GM10248 (cell line): Measurements from ENCODE around the gene FBXW11.

ENCODE experiments used
- CTCF ChIA-PET: fragments of 300-600 bp; sonication (Branson Sonifier 250); formaldehyde crosslinking; extraction: SDS; loops from one replicate; lab custom pipeline; 2021; ENCODE audit warnings: antibody characterized with exemption; lab: Yijun Ruan, JAX
- POLR2A ChIA-PET: fragments of 350-650 bp; sonication (Branson Sonifier 250); formaldehyde crosslinking; extraction: SDS; loops from one replicate; lab custom pipeline; 2020; ENCODE audit warnings: antibody characterized with exemption; lab: Yijun Ruan, JAX
- DNase-seq: peaks from one replicate; pipeline ENCODE4 v3.0.0; 2012; ENCODE audit errors: extremely low spot score
- TF ChIP-seq, protein P1 (sequence below): IDR thresholded peaks from 2 replicates; pipeline ENCODE4 v1.5.1; 2012; ENCODE audit warnings: mild to moderate bottlenecking, low read depth; ENCODE audit errors: extremely low read depth, missing control alignments, control extremely low read depth

FBXW11 gene

DNA sequence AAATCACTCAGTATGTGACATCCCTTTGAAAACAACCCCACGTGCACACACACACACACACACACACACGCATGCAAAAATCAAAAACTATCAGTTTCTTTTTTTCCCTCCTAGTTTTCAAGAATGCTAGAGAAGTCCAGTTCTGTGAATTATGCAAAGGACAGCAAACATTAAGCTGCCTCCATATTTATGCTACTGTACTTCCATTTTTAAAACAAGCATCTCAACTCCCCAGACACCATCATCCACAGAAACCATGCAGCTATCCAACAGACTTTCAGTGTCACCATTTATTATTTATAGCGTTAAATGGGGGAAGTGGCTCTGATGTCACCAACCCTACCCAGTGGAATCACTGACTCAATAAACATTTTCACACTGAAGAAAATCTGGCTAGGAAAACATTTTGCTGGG, 1.6 kb downstream of the FBXW11 start:
- DNase-seq = no peak
- TF ChIP-seq, protein P1, sequence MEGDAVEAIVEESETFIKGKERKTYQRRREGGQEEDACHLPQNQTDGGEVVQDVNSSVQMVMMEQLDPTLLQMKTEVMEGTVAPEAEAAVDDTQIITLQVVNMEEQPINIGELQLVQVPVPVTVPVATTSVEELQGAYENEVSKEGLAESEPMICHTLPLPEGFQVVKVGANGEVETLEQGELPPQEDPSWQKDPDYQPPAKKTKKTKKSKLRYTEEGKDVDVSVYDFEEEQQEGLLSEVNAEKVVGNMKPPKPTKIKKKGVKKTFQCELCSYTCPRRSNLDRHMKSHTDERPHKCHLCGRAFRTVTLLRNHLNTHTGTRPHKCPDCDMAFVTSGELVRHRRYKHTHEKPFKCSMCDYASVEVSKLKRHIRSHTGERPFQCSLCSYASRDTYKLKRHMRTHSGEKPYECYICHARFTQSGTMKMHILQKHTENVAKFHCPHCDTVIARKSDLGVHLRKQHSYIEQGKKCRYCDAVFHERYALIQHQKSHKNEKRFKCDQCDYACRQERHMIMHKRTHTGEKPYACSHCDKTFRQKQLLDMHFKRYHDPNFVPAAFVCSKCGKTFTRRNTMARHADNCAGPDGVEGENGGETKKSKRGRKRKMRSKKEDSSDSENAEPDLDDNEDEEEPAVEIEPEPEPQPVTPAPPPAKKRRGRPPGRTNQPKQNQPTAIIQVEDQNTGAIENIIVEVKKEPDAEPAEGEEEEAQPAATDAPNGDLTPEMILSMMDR = no peak
- CTCF ChIA-PET = interaction anchor here (0.7 to 4.9 kb wide), 5 partner anchors 13 to 93 kb away, joined by 3 to 42 read pairs (median 3); no protein-coding TSS in a partner anchor

DNA sequence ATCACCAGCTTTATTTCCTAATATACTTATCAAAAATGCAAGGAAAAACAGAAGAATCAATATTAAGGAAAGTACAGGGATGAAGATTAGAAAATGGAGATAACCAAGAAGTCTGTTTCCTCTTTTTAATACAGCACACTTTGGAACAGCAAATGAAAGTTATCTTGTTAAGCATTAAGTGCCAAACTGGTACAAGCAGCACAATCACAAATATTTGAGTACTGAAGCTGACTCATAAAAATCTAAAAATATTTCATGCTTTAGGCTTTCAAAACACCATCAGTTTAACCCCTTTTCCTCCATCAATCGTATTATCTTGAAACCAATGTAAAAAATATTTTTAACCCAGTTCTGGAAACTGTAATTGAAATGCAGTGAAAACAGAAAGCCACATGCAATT, 2.7 kb downstream of the FBXW11 start:
- CTCF ChIA-PET = interaction anchor here (0.7 to 4.9 kb wide), 10 partner anchors 9 to 92 kb away, joined by 3 to 42 read pairs (median 4); no protein-coding TSS in a partner anchor
- POLR2A ChIA-PET = interaction anchor here (0.6 kb wide), 1 partner anchor 265 kb away, joined by 3 read pairs; no protein-coding TSS in a partner anchor
- DNase-seq = no peak
- TF ChIP-seq, protein P1 = no peak

More for the DNA sequence above, 1.6 kb downstream of the FBXW11 start:
- POLR2A ChIA-PET = no interaction called here

DNA sequence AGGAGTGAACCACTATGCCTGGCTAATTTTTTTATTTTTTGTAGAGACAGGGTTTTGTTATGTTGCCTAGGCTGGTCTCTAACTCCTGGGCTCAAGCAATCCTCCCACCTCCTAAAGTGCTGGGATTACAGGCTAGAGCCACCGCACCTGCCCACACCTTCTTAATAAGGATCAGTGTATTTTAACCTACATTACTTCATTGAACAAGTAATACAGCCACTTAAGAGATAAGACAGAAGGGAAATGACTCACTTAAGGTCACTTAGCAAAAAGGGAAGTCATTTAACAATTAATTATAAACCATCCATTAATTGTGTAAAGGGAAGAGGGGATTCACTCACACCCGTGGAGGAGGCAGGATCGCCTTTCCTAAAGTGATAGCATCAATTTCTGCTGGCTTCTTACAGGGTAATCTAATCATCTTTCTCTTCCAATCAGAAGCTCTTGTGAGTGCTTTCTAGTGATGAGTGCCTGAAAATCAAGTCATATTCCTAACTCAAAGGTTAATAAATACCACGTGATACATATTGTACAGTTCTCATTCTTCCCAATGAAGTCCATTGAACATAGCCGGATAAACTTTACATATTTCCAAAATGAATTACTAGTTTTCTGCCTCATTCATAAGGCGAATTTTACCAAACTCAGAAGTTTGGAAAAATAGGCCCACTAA, 3.5 kb downstream of the FBXW11 start:
- ChIA-PET CTCF (interaction anchor here (0.7 to 2.8 kb wide), 9 partner anchors 9 to 92 kb away, joined by 3 to 8 read pairs (median 4); no protein-coding TSS in a partner anchor), POLR2A (no interaction called here)
- no peak for DNase-seq
- TF ChIP-seq, protein P1 = no peak

DNA sequence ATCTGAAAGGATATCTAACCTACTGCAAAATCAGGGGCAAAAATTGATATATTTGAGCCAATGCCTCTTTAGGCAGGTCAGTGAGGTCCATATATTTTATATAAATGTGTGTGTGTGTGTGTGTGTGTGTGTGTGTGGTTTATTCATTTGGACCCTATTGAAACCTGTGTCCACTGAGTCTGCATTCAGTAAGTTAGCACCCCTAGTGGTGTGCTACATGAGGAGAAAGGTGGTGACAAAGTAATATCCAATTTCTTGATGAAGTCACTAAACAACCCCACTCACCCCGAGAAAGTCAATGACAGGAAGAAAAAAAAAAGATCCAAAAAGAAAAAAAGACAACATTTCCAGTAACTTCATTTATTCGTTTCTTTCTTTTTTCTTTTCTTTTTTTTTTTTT, 4.1 kb downstream of the FBXW11 start:
- CTCF ChIA-PET = interaction anchor here (1.0 kb wide), 1 partner anchor 15 kb away, joined by 3 read pairs; no protein-coding TSS in a partner anchor
- DNase-seq = no peak
- TF ChIP-seq, protein P1 = peak; percentile 50
- POLR2A ChIA-PET = no interaction called here

DNA sequence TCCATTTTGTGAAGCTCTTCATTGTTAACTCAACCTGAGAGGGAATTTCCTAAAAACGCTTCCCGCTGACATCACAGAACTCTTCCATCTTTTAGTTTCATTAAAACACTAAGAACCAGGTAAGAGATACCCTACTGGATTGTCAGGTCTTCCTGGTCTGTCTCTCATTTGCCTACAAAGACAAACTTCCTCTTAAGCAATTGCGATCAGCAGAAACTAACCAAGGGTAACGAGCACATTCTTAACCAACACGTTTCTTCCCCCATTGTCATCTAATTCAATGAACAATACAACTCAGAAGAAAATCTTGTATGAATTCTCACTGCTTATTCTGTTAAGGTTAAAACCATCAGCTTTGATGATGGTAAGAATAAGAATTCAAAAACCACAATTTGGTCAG, 6.6 kb downstream of the FBXW11 start:
- CTCF ChIA-PET = interaction anchor here (6.6 kb wide), 1 partner anchor 14 kb away, joined by 36 read pairs; no protein-coding TSS in a partner anchor
- POLR2A ChIA-PET = no interaction called here
- DNase-seq = peak; percentile 31
- TF ChIP-seq, protein P1 = no peak

DNA sequence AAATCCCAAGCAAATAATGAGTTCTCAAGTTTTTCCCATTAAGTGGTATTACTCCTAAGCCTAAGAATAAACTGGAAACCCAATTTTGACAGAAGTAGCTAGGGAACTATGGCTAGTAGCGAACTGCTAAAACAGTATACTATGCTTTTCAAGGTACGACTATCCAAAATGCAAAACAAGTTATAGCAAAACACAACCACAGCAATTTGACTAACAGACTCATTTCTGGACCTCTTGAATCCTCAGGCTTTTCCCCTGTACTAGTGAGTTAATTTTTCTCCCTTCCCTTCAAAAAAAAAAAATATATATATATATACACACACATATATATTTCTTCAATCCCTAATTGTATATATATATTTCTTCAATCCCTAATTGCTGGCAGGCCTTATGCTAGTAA, 7.3 kb downstream of the FBXW11 start:
- TF ChIP-seq, protein P1 = no peak
- no peak for DNase-seq
- POLR2A ChIA-PET = no interaction called here
- CTCF ChIA-PET = interaction anchor here (6.6 kb wide), 1 partner anchor 13 kb away, joined by 36 read pairs; no protein-coding TSS in a partner anchor
